SK-N-MC (cell line): ENCODE data around the gene GOLGA8A.
"Not testable (repeated sequence)": the region's sequence is repeated elsewhere in the genome, so short reads cannot be mapped to it uniquely, and the experiment has no call there.

Experiments
- DNase-seq: peaks from one replicate; pipeline ENCODE4 v3.0.0-alpha.2; 2011; ENCODE audit warnings: low read depth, low spot score
- H3K27ac ChIP-seq: fragments of 200-600 bp; sonication (generic); 2 replicates; pipeline ENCODE4 v1.5.1; 2016; ENCODE audit warnings: mixed run types
- H3K36me3 ChIP-seq: fragments of 200-600 bp; sonication (generic); 2 replicates; pipeline ENCODE4 v1.6.1; 2017; ENCODE audit warnings: antibody characterized with exemption, low read length, mixed read lengths; ENCODE audit not compliant: insufficient read depth
- H3K4me3 ChIP-seq: fragments of 200-600 bp; sonication (generic); 2 replicates; pipeline ENCODE4 v1.5.1; 2016
- H3K9ac ChIP-seq: fragments of 200-600 bp; sonication (generic); 2 replicates; pipeline ENCODE4 v1.8.0; 2017; ENCODE audit warnings: mixed run types, mixed read lengths; ENCODE audit not compliant: insufficient read length
- H3K9me3 ChIP-seq: fragments of 200-600 bp; sonication (generic); 2 replicates; pipeline ENCODE4 v1.6.1; 2017; ENCODE audit warnings: low read depth, mild to moderate bottlenecking, antibody characterized with exemption, low read length, moderate library complexity, mixed read lengths
- EZH2 ChIP-seq: fragments of 200-600 bp; sonication (generic); IDR thresholded peaks from one replicate; pipeline ENCODE4 v1.6.1; 2017; ENCODE audit warnings: antibody characterized with exemption
- FOXP2 ChIP-seq: optimal IDR thresholded peaks from 2 replicates; pipeline ENCODE3; 2011; ENCODE audit warnings: mild to moderate bottlenecking, moderate library complexity; ENCODE audit not compliant: insufficient read depth; ENCODE audit errors: extremely low read length, control extremely low read depth
- POLR2AphosphoS5 ChIP-seq: IDR thresholded peaks from 2 replicates; pipeline ENCODE4 v1.6.1; 2012; ENCODE audit warnings: mild to moderate bottlenecking, low read depth, low read length, borderline replicate concordance

The GOLGA8A gene

DNA sequence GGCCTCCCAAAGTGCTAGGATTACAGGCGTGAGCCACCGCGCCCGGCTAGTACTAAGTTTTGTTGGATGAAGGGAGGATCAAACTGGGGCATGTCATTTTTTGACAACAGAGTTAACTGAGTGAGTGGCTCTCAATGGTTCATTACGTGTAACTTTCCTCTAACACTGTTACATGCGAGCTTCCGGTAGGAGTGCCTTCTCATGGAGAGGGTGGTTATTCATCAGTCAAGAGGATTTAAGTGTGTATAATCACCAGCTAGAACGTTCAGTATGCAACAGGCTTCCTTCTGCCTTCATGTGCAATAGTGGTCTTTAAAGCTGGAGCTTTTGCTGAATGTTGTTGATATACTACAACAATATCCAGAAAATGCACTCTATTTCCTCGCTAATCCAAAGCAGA lies 19.1 kb upstream of the GOLGA8A start:
- TF ChIP-seq FOXP2 = no peak
- TF ChIP-seq POLR2AphosphoS5 = no peak
- H3K9me3 ChIP-seq = no peaks in the 10 kb centered on the region
- H3K4me3 ChIP-seq = no peak overlapping the region
- no peaks in the 10 kb centered on the region for H3K36me3 ChIP-seq
- H3K9ac ChIP-seq = no peak overlapping the region
- no peak for DNase-seq
- H3K27ac ChIP-seq = no peak overlapping the region

DNA sequence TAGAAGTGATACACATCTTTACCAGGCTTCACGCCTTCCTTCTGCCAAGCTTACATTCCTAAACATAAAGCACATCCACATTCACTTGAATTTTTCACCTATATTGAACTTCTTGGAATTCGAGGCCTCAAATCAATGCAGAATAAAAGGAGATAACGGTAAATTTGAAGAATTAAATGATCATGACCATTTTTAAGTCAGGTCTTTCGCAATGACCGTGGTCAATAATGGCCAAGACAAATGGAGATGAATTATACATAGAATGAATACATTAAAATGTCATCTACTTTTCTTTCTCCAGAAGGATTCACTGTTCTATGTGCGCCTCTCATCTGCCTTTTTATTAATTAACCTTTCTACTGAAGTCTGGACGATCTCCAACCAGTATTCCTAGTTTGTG lies 5.3 kb upstream of the GOLGA8A start:
- Histone ChIP-seq H3K4me3 (no peak overlapping the region), H3K9me3 (no peaks in the 10 kb centered on the region), H3K36me3 (no peaks in the 10 kb centered on the region)

GRCh38 chr15:34439878-34440277 lies 2.3 kb upstream of the GOLGA8A start:
- no peak for DNase-seq
- no peak overlapping the region for H3K4me3 ChIP-seq
- H3K9ac ChIP-seq = no peak overlapping the region
- H3K9me3 ChIP-seq = no peaks in the 10 kb centered on the region
- H3K36me3 ChIP-seq = no peaks in the 10 kb centered on the region
- TF ChIP-seq POLR2AphosphoS5 (no peak), FOXP2 (no peak), EZH2 (no peak)
- no peak overlapping the region for H3K27ac ChIP-seq

More for the DNA sequence above, 5.3 kb upstream of the GOLGA8A start:
- TF ChIP-seq FOXP2 (no peak), POLR2AphosphoS5 (no peak), EZH2 (no peak)
- no peak overlapping the region for H3K27ac ChIP-seq
- no peak for DNase-seq
- H3K9ac ChIP-seq = no peak overlapping the region

DNA sequence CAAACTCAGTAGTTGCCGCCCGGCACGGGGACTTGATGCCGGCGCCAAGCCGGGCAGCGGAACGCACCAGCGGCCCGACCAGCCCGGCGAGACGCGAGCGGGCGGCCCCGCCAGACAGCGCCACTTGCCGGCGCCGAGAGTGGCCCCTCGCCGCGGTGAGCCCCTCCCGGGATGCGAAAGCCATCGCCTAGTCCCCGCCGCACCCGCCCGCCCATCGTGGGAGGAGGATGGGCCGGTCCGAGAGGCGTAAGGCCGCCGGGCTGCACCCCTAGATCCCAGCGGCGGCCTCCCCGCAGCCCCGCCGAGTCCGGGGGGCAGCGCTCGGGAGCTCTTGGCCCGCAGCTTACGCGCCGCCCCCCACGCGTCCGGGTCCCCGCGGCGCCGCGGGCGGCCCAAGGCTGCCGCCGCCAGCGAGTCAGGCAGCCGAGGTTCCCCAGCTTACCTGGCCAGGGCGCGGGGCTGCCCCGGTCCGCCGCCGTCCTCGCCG lies 609 bp downstream of the GOLGA8A start:
- DNase-seq = no peak
- no peak overlapping the region for H3K27ac ChIP-seq
- peak overlapping the region; percentile 59 for H3K9ac ChIP-seq

GRCh38 chr15:34436126-34436955 lies 1.3 kb downstream of the GOLGA8A start:
- Histone ChIP-seq H3K4me3 (peak overlapping the region; percentile 78), H3K9me3 (no peaks in the 10 kb centered on the region), H3K36me3 (no peaks in the 10 kb centered on the region), H3K9ac (peak overlapping the region; percentile 59), H3K27ac (no peak overlapping the region)
- TF ChIP-seq EZH2 (no peak), POLR2AphosphoS5 (no peak), FOXP2 (no peak)
- no peak for DNase-seq

More for the DNA sequence above, 609 bp downstream of the GOLGA8A start:
- H3K4me3 ChIP-seq = peak overlapping the region; percentile 78
- TF ChIP-seq POLR2AphosphoS5 = no peak
- TF ChIP-seq EZH2 = no peak
- no peak for TF ChIP-seq FOXP2
- no peaks in the 10 kb centered on the region for H3K9me3 ChIP-seq
- H3K36me3 ChIP-seq = no peaks in the 10 kb centered on the region

DNA sequence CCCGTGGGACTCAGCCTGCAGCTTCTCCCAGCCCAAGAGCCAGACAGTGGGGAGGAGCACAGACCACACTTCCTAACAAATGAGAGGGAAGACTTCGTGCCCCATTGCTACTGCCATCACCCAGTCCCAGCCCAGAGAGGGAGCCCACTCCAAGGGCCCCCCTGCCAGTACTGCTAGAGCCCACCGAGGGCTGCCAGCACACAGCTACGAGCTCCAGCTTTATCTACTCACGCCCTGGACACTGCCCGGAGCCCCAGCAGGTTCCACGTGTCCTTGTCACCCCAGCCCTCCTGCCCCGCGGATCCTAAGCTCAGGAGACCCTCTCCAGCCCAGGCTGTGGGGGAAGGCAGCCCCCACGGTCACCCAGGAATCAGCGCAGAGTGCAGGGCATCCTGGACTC lies 1.9 kb downstream of the GOLGA8A start:
- Histone ChIP-seq H3K4me3 (peak overlapping the region; percentile 78; the same call in 1 of the 2 replicates), H3K27ac (no peak overlapping the region), H3K9ac (no peak overlapping the region), H3K36me3 (no peaks in the 10 kb centered on the region), H3K9me3 (no peaks in the 10 kb centered on the region)
- no peak for DNase-seq
- no peak for TF ChIP-seq EZH2
- TF ChIP-seq POLR2AphosphoS5 = no peak
- no peak for TF ChIP-seq FOXP2

GRCh38 chr15:34434627-34435305 lies 2.8 kb downstream of the GOLGA8A start:
- TF ChIP-seq FOXP2 (no peak), POLR2AphosphoS5 (no peak), EZH2 (no peak)
- no peak overlapping the region for H3K27ac ChIP-seq
- no peaks in the 10 kb centered on the region for H3K9me3 ChIP-seq
- no peak overlapping the region for H3K9ac ChIP-seq
- no peak overlapping the region for H3K4me3 ChIP-seq
- no peak for DNase-seq
- H3K36me3 ChIP-seq = no peaks in the 10 kb centered on the region

DNA sequence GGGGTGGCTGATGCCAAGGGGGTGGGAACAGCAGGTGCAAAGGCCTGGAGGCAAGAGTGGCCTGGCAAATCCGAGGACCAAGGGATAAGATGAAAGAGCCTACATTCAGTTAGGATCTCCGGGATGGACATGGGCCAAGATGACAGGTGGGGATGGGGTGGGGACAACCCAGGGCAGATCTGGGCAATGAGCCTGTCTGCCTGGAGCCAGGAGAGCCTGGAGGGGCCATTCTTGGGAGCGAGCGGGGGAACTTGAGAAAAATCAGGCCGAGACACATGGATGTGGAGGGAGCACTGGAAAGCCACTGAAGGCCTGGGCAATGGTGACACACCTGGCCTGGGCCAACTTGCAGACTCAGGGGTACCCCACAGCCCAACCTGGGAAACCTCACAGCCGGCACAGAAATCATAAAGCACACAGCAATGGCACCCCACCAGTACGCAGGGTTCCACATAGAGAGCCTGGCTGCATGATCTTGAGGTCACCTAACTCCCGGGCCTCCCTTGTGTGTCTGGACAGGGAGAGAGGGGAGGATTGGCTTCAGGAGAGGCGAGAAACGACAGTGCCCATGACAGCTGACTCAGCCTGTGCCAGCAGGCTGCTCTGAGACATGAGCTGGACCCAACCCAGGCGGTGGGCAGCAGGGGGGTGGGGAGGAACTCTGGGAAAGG lies 3.5 kb downstream of the GOLGA8A start:
- not testable (repeated sequence) for H3K36me3 ChIP-seq, H3K9me3 ChIP-seq, H3K4me3 ChIP-seq, H3K9ac ChIP-seq, H3K27ac ChIP-seq, DNase-seq

- not testable (repeated sequence) for H3K4me3 ChIP-seq, H3K9ac ChIP-seq, H3K9me3 ChIP-seq, H3K27ac ChIP-seq, DNase-seq, H3K36me3 ChIP-seq
Measured at GRCh38 chr15:34430642-34431041, 7.0 kb downstream of the GOLGA8A start.

- not testable (repeated sequence) for H3K4me3 ChIP-seq
Measured at GRCh38 chr15:34423425-34424090, 14.1 kb downstream of the GOLGA8A start.

GRCh38 chr15:34420953-34421352 lies 16.7 kb downstream of the GOLGA8A start:
- H3K27ac ChIP-seq, H3K4me3 ChIP-seq, H3K9me3 ChIP-seq, DNase-seq, H3K36me3 ChIP-seq, H3K9ac ChIP-seq: not testable (repeated sequence)

More at GRCh38 chr15:34423425-34424090, 14.1 kb downstream of the GOLGA8A start:
- H3K9me3 ChIP-seq, H3K27ac ChIP-seq, H3K9ac ChIP-seq, DNase-seq, H3K36me3 ChIP-seq: not testable (repeated sequence)
